Subcutaneous adipose tissue (tissue), 4 donors: ENCODE data around the gene ZNF580. TPM values are rescaled to one million over a fixed set of nuclear protein-coding genes. Genes with fewer than 3 reads are reported as not detected.

ENCODE experiments used
- total RNA-seq, 4 donors: library from RNA; depleted of rRNA; stranded (reverse); fragments of >200 nt; gene quantifications; one replicate each; pipeline ENCODE4 v1.1.0, GENCODE V29; 2016
- TF ChIP-seq, protein P1 (sequence below): fragments of 450-650 bp; IDR thresholded peaks from one replicate; pipeline ENCODE4 v1.5.1; 2016; ENCODE audit warnings: low read depth, mild to moderate bottlenecking, control low read depth, antibody characterized with exemption, moderate library complexity

Gene ZNF580
- total RNA-seq, 4 donors from 2014 or later = 5.9 to 35.4 (median 12.3) TPM

DNA sequence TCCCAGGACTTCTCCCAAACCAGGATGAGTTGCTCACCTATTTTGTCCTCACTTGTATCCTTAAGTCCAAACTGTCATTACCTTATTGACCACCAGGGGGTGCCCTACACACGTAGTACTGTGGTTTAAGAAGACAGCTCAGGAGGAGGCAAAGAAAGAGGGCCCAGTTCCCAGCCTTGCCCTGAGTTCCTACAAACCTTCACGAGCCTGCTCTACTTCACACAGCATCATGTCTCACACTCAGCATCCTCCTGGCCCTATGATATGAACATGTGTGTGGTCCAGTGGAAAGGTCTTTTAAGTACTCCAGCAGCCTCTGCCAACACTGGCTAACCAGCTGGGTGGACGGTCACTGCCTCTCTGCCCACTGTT, 8.4 kb upstream of the ZNF580 start:
- TF ChIP-seq, protein P1, sequence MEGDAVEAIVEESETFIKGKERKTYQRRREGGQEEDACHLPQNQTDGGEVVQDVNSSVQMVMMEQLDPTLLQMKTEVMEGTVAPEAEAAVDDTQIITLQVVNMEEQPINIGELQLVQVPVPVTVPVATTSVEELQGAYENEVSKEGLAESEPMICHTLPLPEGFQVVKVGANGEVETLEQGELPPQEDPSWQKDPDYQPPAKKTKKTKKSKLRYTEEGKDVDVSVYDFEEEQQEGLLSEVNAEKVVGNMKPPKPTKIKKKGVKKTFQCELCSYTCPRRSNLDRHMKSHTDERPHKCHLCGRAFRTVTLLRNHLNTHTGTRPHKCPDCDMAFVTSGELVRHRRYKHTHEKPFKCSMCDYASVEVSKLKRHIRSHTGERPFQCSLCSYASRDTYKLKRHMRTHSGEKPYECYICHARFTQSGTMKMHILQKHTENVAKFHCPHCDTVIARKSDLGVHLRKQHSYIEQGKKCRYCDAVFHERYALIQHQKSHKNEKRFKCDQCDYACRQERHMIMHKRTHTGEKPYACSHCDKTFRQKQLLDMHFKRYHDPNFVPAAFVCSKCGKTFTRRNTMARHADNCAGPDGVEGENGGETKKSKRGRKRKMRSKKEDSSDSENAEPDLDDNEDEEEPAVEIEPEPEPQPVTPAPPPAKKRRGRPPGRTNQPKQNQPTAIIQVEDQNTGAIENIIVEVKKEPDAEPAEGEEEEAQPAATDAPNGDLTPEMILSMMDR = no peak

DNA sequence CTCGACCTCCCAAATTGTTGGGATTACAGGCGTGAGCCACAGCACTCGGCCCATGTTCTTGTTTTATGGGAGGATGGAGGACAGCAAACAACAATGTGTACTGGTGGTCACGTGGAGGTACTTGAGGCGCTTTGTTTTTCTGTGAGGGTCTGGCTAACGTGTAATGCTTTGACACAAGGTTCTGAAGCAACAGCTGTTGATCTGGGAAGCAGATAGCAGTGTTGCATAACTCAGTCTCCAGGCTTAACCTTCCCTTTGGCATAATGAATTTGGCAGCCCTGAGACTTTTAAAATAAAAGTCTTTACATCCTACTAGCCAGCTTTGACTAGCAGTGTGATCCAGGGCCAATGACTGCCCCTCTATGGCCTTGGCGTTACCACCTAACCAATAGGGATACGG, 6.9 kb upstream of the ZNF580 start:
- TF ChIP-seq, protein P1 = no peak

DNA sequence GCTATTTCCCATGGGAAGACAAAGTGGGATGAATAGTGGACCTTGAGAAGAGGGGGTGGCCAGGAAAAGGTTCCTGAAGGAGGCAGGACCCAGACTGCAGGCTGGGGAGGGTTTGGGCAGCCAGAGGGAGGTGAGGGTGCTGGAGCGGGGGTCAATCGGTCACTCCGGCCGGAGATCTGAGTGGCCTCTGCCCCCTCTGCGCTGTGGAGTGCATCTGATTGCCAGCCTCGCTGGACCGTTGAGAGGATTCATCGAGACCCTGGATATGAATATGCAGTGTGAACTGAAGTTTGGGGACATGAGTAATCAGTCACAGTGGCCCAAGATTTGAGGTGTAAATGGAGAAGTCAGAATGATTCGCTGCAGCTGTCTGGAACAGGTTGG, 5.5 kb upstream of the ZNF580 start:
- TF ChIP-seq, protein P1 = no peak

DNA sequence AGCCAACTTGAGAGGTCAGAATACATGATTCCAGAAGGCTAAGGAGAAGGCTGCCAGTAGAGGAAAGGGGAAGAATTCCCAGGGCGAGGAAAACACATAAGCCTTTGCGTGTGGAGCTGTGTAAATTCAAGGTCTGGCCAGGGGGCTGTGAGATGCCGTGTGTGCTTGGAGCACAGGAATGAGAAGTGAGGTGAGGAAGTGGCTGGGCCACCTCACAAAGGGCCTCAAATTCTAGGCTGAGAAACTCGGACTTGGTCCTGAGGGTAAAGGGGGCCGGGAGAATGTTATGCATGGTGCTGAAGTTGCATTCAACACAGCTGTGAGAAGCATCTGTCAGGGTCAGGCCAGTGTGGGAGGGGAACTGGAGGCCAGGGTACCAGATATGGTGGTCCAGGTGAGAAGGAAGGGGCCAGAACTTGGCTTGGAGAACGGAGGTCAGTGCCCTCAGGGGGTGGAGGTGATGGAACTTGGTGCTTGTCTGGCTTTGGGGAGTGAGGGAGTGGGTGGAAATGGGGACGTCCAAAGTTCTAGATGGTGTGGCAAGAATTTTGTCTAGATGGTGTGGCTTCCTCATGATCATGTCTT, 4.9 kb upstream of the ZNF580 start:
- TF ChIP-seq, protein P1 = no peak

DNA sequence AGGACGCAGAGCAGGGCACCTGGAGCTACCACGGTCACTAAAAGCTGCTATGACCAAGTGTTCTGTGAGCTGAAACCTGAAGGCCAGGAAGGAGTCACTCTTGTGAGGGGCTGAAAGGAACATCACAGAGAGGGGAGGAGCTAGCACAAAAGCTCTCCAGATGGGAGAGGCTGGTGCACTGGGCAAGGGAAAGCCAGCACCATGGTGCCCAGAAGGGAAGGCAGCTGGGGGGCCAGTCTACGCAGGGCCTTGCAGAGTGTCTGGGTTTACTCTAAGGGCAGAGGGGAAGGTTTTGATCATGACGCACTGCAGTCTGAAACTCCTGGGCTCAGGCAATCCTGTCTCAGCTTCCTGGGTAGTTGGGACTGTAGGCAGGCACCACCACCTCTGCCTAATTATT, 4.1 kb upstream of the ZNF580 start:
- TF ChIP-seq, protein P1 = no peak

DNA sequence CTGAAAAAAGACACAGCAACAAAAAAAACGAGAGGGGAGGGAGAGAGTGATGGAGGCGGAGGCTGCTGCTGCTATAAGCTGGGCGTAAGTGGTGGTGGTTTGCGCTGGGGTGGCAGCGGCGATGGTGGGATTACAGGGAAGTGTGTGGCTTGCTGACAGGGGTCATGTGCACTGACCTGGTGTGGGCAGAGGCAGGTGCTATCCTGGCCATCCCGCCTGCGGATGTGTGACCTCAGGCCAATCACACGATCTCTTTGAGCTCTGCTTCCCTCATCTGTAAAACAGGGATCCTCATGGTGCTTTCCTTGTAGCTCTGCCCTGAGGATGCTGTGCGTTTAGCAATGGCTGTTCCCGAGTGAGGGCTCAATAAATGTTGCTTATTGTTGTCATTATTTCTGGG, 3.3 kb upstream of the ZNF580 start:
- TF ChIP-seq, protein P1 = no peak

DNA sequence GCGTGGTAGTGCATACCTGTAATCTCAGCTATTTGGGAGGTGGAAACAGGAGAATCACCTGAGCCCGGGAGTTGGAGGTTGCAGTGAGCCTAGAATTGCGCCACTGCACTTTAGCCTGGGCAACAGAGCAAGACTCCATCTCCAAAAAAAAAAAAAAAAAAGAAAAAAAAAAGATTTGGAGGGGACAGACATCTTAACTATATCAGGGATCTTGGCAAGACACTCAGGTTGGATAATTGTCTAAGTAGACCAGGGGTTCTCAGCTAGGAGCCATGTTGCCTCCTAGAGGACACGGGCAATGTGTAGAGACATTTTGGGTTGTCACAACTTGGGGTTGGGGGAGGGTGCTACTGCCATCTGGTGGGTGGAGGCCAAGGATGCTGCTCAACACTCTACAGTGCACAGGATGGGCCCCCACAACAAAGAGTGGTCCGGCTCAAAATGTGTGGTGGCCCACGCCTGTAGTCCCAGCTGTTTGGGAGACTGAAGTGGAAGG, 1.9 kb upstream of the ZNF580 start:
- TF ChIP-seq, protein P1 = no peak
